Panc1 (cell line): ENCODE results near the gene EXD3. TPM values are rescaled to one million over a fixed set of nuclear protein-coding genes. Genes with fewer than 3 reads are reported as not detected.

Experiments used
- ATAC-seq: fragments of 200-7000 bp; cut with Tn5 transposase; 2 replicates; pipeline ENCODE4 v1.9.1; 2020; ENCODE audit warnings: mild to moderate bottlenecking, moderate library complexity
- BruUV-seq: library from RNA; stranded (reverse); fragments of 400-500 nt; replicated peaks from 2 replicates; lab custom pipeline; 2021; lab: Mats Ljungman, UMichigan
- CTCF ChIA-PET: fragments of 300-600 bp; sonication (Branson Sonifier 250); formaldehyde crosslinking; loops from one replicate; lab custom pipeline; 2022; ENCODE audit warnings: antibody characterized with exemption; lab: Charles Lee
- POLR2A ChIA-PET: fragments of 300-600 bp; sonication (Branson Sonifier 250); formaldehyde crosslinking; loops from one replicate; lab custom pipeline; 2022; ENCODE audit warnings: antibody characterized with exemption; lab: Charles Lee
- DNase-seq: peaks from one replicate; pipeline ENCODE4 v3.0.0-alpha.2; 2010; ENCODE audit warnings: low read depth, low spot score
- H3K27ac ChIP-seq: 2 replicates; pipeline ENCODE4 v1.5.1; 2011; ENCODE audit warnings: mild to moderate bottlenecking, low read length, inconsistent platforms
- H3K27me3 ChIP-seq: fragments of 200-500 bp; sonication (Bioruptor generic); 2 replicates; pipeline ENCODE4 v1.6.0; 2014; ENCODE audit warnings: low read length, inconsistent platforms; ENCODE audit not compliant: control insufficient read depth, insufficient read depth
- H3K36me3 ChIP-seq: fragments of 200-500 bp; sonication (Bioruptor generic); 2 replicates; pipeline ENCODE4 v1.5.1; 2014; ENCODE audit warnings: inconsistent platforms, mild to moderate bottlenecking, low read length, moderate library complexity; ENCODE audit not compliant: control insufficient read depth, insufficient read depth
- H3K4me1 ChIP-seq: 2 replicates; pipeline ENCODE4 v1.5.1; 2011; ENCODE audit warnings: inconsistent platforms, mild to moderate bottlenecking, low read length, moderate library complexity; ENCODE audit not compliant: control insufficient read depth, insufficient read depth
- H3K4me3 ChIP-seq, 2 experiments: 2 replicates each; pipeline ENCODE4 v1.5.1; 2011 to 2012; ENCODE audit warnings: low read depth in 2 of 2, low read length in 2 of 2, mild to moderate bottlenecking in 2 of 2, inconsistent platforms in 1 of 2, moderate library complexity in 1 of 2
- H3K9me3 ChIP-seq: fragments of 200-500 bp; sonication (Bioruptor generic); 2 replicates; pipeline ENCODE4 v1.5.1; 2014; ENCODE audit warnings: low read depth, mild to moderate bottlenecking, inconsistent platforms, low read length, moderate library complexity; ENCODE audit not compliant: control insufficient read depth, insufficient read depth
- POLR2AphosphoS5 ChIP-seq: IDR thresholded peaks from 2 replicates; pipeline ENCODE4 v1.6.1; 2012; ENCODE audit warnings: mild to moderate bottlenecking, low read depth, low read length, moderate library complexity
- REST ChIP-seq, 2 experiments: IDR thresholded peaks; 2 replicates each; pipeline ENCODE4 v1.6.1; 2011 to 2012; ENCODE audit warnings: low read depth in 2 of 2, control low read depth in 1 of 2, low read length in 1 of 2, mild to moderate bottlenecking in 1 of 2, moderate library complexity in 1 of 2; ENCODE audit not compliant: insufficient read depth in 1 of 2
- SIN3A ChIP-seq: IDR thresholded peaks from 2 replicates; pipeline ENCODE4 v1.6.1; 2012; ENCODE audit warnings: low read depth, mild to moderate bottlenecking, low read length, moderate library complexity, borderline replicate concordance; ENCODE audit not compliant: insufficient read depth
- TCF7L2 ChIP-seq: IDR thresholded peaks from 2 replicates; pipeline ENCODE4 v1.6.1; 2011; ENCODE audit warnings: mild to moderate bottlenecking, low read depth, low read length, inconsistent platforms
- in situ Hi-C: cut with HindIII; loops from 2 replicates; pipeline ENCODE4 v1.10.0; 2016; ENCODE audit warnings: low sequenced_read_pairs, low pct_unique_long_range_greater_than_20kb
- intact Hi-C: fragments of 100-400 bp; cut with micrococcal nuclease; formaldehyde crosslinking; loops from one replicate; pipeline ENCODE4 v1.10.0; 2022; ENCODE audit not compliant: unreplicated experiment
- total RNA-seq: library from RNA; stranded (reverse); gene quantifications from one replicate; pipeline ENCODE4 v1.2.1, GENCODE V29; 2021; ENCODE audit not compliant: unreplicated experiment
- TF ChIP-seq, protein P1 (sequence below): fragments of 450-650 bp; IDR thresholded peaks from 2 replicates; pipeline ENCODE4 v1.5.1; 2017; ENCODE audit warnings: mild to moderate bottlenecking

The EXD3 gene
- total RNA-seq, 1 experiment from 2014 or later: 9.2 TPM

GRCh38 chr9:137381501-137382443 lies 41.2 kb downstream of the EXD3 start:
- no peak for DNase-seq
- CTCF ChIA-PET: no interaction called here
- TF ChIP-seq SIN3A (no peak), TCF7L2 (no peak), REST (IDR thresholded peaks at IDR 0.05; ENCODE audit: insufficient read depth in 1 of 2, low read depth in 2 of 2, low read length in 1 of 2) (no peak), POLR2AphosphoS5 (no peak)
- TF ChIP-seq, protein P1, sequence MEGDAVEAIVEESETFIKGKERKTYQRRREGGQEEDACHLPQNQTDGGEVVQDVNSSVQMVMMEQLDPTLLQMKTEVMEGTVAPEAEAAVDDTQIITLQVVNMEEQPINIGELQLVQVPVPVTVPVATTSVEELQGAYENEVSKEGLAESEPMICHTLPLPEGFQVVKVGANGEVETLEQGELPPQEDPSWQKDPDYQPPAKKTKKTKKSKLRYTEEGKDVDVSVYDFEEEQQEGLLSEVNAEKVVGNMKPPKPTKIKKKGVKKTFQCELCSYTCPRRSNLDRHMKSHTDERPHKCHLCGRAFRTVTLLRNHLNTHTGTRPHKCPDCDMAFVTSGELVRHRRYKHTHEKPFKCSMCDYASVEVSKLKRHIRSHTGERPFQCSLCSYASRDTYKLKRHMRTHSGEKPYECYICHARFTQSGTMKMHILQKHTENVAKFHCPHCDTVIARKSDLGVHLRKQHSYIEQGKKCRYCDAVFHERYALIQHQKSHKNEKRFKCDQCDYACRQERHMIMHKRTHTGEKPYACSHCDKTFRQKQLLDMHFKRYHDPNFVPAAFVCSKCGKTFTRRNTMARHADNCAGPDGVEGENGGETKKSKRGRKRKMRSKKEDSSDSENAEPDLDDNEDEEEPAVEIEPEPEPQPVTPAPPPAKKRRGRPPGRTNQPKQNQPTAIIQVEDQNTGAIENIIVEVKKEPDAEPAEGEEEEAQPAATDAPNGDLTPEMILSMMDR: no peak
- no peak overlapping the region for H3K27ac ChIP-seq
- no peaks in the 10 kb centered on the region for H3K4me1 ChIP-seq
- H3K4me3 ChIP-seq: no peak overlapping the region
- no peaks in the 10 kb centered on the region for H3K36me3 ChIP-seq
- H3K27me3 ChIP-seq: no peaks in the 10 kb centered on the region
- ATAC-seq: no peak
- POLR2A ChIA-PET: no interaction called here
- in situ Hi-C loops (no loop called here), intact Hi-C loops (no loop called here)
- no TSS peak for BruUV-seq
- H3K9me3 ChIP-seq: no peaks in the 10 kb centered on the region

GRCh38 chr9:137380606-137381005 lies 42.4 kb downstream of the EXD3 start:
- ATAC-seq: no peak
- TF ChIP-seq SIN3A: no peak
- TF ChIP-seq POLR2AphosphoS5: no peak
- TF ChIP-seq, protein P1: no peak
- no peak for TF ChIP-seq TCF7L2
- no peak for TF ChIP-seq REST (IDR thresholded peaks at IDR 0.05; ENCODE audit: insufficient read depth in 1 of 2, low read depth in 2 of 2, low read length in 1 of 2)
- CTCF ChIA-PET: no interaction called here
- POLR2A ChIA-PET: no interaction called here
- Histone ChIP-seq H3K36me3 (no peaks in the 10 kb centered on the region), H3K9me3 (no peaks in the 10 kb centered on the region), H3K27me3 (no peaks in the 10 kb centered on the region), H3K4me1 (no peaks in the 10 kb centered on the region), H3K27ac (no peak overlapping the region), H3K4me3 (no peak overlapping the region)
- in situ Hi-C loops: no loop called here
- intact Hi-C loops: no loop called here
- no peak for DNase-seq
- BruUV-seq: no TSS peak
